HG03354 (cell line): Measurements from ENCODE around the gene C2CD4D.

Experiments used
- ATAC-seq: cut with Tn5 transposase; IDR thresholded peaks from one replicate; pipeline ENCODE4 v1.9.1; 2021; ENCODE audit warnings: mild to moderate bottlenecking; ENCODE audit not compliant: unreplicated experiment, poor library complexity, severe bottlenecking

The C2CD4D gene

DNA sequence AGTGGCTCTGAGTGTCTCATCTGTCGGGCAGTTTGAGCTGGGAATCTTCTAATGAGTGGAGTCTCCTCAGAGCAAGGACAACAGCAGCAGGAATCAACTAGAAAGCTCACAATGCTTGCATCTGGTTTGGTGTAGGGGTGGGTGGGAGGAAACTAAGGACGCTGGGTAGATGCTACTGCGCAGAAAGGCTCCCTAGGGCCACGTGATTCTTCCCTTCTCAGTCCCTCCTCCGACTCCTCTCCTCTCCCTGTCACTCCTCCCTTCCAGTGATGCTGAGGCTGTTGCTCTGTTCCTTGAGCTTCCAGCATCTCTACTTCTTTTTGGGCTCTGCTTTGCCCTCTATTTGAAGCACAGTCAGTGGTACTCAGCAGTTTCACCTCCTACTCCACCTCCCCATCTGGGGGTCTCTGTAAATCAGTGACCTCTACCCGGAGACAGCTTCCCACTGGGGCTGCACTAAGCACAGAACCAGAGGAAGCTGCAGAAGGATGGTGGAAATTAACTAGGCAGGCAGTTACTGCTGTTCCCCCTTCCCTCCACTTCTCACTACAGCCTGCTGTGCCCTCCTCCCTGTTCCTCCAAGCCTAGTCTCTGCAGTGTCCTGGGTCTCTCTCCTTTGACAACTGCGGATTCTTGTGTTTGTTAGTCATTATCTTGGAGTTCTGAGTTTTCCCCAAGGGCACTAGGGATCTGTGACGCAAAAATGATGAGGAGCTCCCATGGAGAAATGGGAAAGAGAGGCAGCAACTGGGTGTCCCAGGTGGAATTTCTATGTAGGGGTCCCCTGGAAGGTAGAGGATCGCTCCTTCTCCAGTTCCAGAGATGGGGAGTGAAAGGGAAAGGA is 40.2 kb downstream of the C2CD4D start:
- ATAC-seq, result no peak

- ATAC-seq, result no peak
Observed at GRCh38 chr1:151798571-151798970, 41.0 kb downstream of the C2CD4D start.

DNA sequence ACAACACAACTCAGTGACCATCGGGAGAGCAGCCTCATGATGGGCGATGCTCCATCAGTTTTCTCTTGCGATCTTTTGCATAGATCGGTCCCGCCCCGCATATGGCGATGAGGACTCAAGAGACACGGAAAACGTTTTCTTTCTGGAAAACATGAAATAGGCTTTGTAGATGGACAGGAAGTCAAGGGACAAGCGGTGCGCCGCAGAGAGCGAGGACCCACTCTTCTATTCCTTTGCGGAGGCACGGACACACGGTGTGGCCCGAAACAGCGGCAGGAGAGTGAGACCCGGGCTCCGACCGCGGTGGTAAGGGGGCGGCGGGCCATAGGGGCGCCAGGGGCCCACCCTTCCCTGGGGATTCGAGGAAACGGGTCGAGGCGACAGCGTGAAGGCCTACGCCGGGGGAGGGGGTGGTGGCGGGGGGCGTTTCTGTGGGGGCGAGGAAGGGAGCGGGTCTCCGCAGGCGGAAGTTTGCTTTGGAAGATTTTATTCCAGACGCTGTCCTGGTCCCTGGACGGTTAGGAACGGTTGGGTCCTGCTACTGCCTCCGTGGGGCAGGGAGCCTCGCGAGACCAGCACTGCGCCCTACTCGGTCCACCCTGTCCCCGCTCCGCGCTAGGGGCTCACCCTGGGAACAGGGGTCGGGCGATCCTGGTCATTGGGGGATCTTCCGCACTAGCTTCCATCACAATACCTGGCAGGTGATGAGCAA is 48.5 kb downstream of the C2CD4D start:
- ATAC-seq, result no peak

GRCh38 chr1:151790071-151790939 is 49.3 kb downstream of the C2CD4D start, which contains the start of gene TDRKH:
TDRKH (minus strand) TSS chr1:151790500; CDS start chr1:151783022, 7,478 bp downstream.
- peak; percentile 98 for ATAC-seq
